Kidney (tissue), 11 donors: ENCODE data around the gene ZNG1B. TPM values are rescaled to one million over a fixed set of nuclear protein-coding genes. Genes with fewer than 3 reads are reported as not detected.
"Not testable (repeated sequence)": the region's sequence is repeated elsewhere in the genome, so short reads cannot be mapped to it uniquely, and the experiment has no call there.

Experiments
- DNase-seq, 5 donors: peaks; one replicate each; pipeline ENCODE4 v3.0.0-alpha.2; 2013 to 2020
- FAIRE-seq: peaks from 2 replicates; lab custom pipeline; 2012; peaks lifted over from hg19 to GRCh38; lab: Jason Lieb, UNC
- H3K27ac ChIP-seq, 2 donors: one replicate each; pipeline ENCODE4 v1.7.0; 2013; ENCODE audit warnings: low read depth in 2 of 2, low read length in 2 of 2, inconsistent platforms in 1 of 2
- H3K27me3 ChIP-seq: one replicate; pipeline ENCODE4 v1.7.1; 2013; ENCODE audit warnings: low read length, inconsistent platforms; ENCODE audit not compliant: control insufficient read depth, insufficient read depth
- H3K36me3 ChIP-seq, 3 donors: one replicate each; pipeline versions ENCODE4 v1.7.0 to v1.7.1; 2013; ENCODE audit warnings: low read length in 3 of 3, control low read depth in 1 of 3, inconsistent platforms in 1 of 3; ENCODE audit not compliant: insufficient read depth in 3 of 3, control insufficient read depth in 2 of 3
- H3K4me1 ChIP-seq, 3 donors: one replicate each; pipeline versions ENCODE4 v1.7.0 to v1.7.1; 2013; ENCODE audit warnings: low read length in 3 of 3, inconsistent platforms in 1 of 3, low read depth in 1 of 3; ENCODE audit not compliant: control insufficient read depth in 2 of 3, insufficient read depth in 2 of 3
- H3K4me3 ChIP-seq, 3 donors: one replicate each; pipeline versions ENCODE4 v1.7.0 to v1.8.1; 2013; ENCODE audit warnings: low read length in 3 of 3, control low read depth in 1 of 3, inconsistent platforms in 1 of 3
- H3K9ac ChIP-seq, 3 donors: one replicate each; pipeline versions ENCODE4 v1.7.0 to v1.7.1; 2013; ENCODE audit warnings: low read length in 3 of 3, control low read depth in 1 of 3, inconsistent platforms in 1 of 3
- H3K9me3 ChIP-seq, 3 donors: one replicate each; pipeline versions ENCODE4 v1.7.0 to v1.7.1; 2013; ENCODE audit warnings: low read length in 3 of 3, control low read depth in 1 of 3, inconsistent platforms in 1 of 3; ENCODE audit not compliant: control insufficient read depth in 2 of 3, insufficient read depth in 1 of 3
- intact Hi-C: fragments of 100-400 bp; cut with DNase I; formaldehyde crosslinking; loops from one replicate; pipeline ENCODE4 v1.11.1; 2022
- polyA plus RNA-seq: library from polyadenylated mRNA; stranded (reverse); fragments of 350-450 nt; fragmentation: Illumina TruSeq; extraction: RNeasy Lipid Tissue Mini Kit (QIAGEN cat#74804); gene quantifications from one replicate; pipeline ENCODE4 v1.2.3, GENCODE V29; 2014; ENCODE audit warnings: low read depth, low replicate concordance; ENCODE audit not compliant: insufficient read depth
- total RNA-seq: library from RNA; stranded (reverse); fragmentation: NEBNext Ultra II Directional; extraction: Animal tissue kit (Norgen Biotek cat#: 25700); gene quantifications from one replicate; pipeline ENCODE4 v1.2.1, GENCODE V29; 2021
- donor health status: control.
- donor health status: control.
- donor health status: DM: yes; HTN: yes; CAD: no.
- donor health status: Normal renal cell carcinoma (clear cell type).

Gene ZNG1B
- total and polyA plus RNA-seq, 2 donors from 2014 or later = 31.0 to 32.7 TPM

- H3K4me1 ChIP-seq, FAIRE-seq, H3K9me3 ChIP-seq, H3K4me3 ChIP-seq, intact Hi-C loops, DNase-seq, H3K36me3 ChIP-seq, H3K9ac ChIP-seq, H3K27me3 ChIP-seq, H3K27ac ChIP-seq: not testable (repeated sequence)
These were observed 79.5 kb downstream of the ZNG1B start for GRCh38 chr2:113517025-113517424.

GRCh38 chr2:113520837-113521236 is 83.3 kb downstream of the ZNG1B start:
- H3K4me3 ChIP-seq, H3K36me3 ChIP-seq, H3K9me3 ChIP-seq, intact Hi-C loops, DNase-seq, H3K27me3 ChIP-seq, H3K9ac ChIP-seq, H3K4me1 ChIP-seq, FAIRE-seq, H3K27ac ChIP-seq: not testable (repeated sequence)

- H3K36me3 ChIP-seq, H3K4me3 ChIP-seq, H3K27me3 ChIP-seq, DNase-seq, FAIRE-seq, H3K27ac ChIP-seq, H3K4me1 ChIP-seq, H3K9me3 ChIP-seq, intact Hi-C loops, H3K9ac ChIP-seq: not testable (repeated sequence)
These were observed 84.0 kb downstream of the ZNG1B start for GRCh38 chr2:113521492-113521891.

- H3K9me3 ChIP-seq, DNase-seq, H3K36me3 ChIP-seq, H3K27ac ChIP-seq, H3K4me3 ChIP-seq, H3K27me3 ChIP-seq, intact Hi-C loops, H3K9ac ChIP-seq, FAIRE-seq, H3K4me1 ChIP-seq: not testable (repeated sequence)
These were observed 87.5 kb downstream of the ZNG1B start for GRCh38 chr2:113524986-113525385.

- FAIRE-seq = not testable (repeated sequence)
These were observed 90.0 kb downstream of the ZNG1B start for GRCh38 chr2:113527350-113528045.

GRCh38 chr2:113528126-113528525 is 90.6 kb downstream of the ZNG1B start:
- H3K4me1 ChIP-seq, H3K27ac ChIP-seq, H3K4me3 ChIP-seq, H3K9ac ChIP-seq, H3K9me3 ChIP-seq, H3K36me3 ChIP-seq, FAIRE-seq, H3K27me3 ChIP-seq, DNase-seq, intact Hi-C loops: not testable (repeated sequence)

More at GRCh38 chr2:113527350-113528045, 90.0 kb downstream of the ZNG1B start:
- H3K9ac ChIP-seq, H3K27ac ChIP-seq, H3K27me3 ChIP-seq, H3K4me3 ChIP-seq, intact Hi-C loops, H3K36me3 ChIP-seq, DNase-seq, H3K9me3 ChIP-seq, H3K4me1 ChIP-seq: not testable (repeated sequence)

GRCh38 chr2:113528904-113529303 is 91.4 kb downstream of the ZNG1B start:
- H3K4me1 ChIP-seq, H3K27ac ChIP-seq, H3K27me3 ChIP-seq, H3K4me3 ChIP-seq, DNase-seq, FAIRE-seq, intact Hi-C loops, H3K9ac ChIP-seq, H3K36me3 ChIP-seq, H3K9me3 ChIP-seq: not testable (repeated sequence)

GRCh38 chr2:113532991-113533390 is 95.5 kb downstream of the ZNG1B start:
- intact Hi-C loops, H3K9ac ChIP-seq, H3K27ac ChIP-seq, H3K4me1 ChIP-seq, H3K4me3 ChIP-seq, H3K36me3 ChIP-seq, H3K9me3 ChIP-seq, DNase-seq, H3K27me3 ChIP-seq, FAIRE-seq: not testable (repeated sequence)
